GM23338 (cell line): ENCODE data around the gene DIP2C. TPM values are rescaled to one million over a fixed set of nuclear protein-coding genes. Genes with fewer than 3 reads are reported as not detected.

Experiments used
- ATAC-seq: fragments of 200-7000 bp; cut with Tn5 transposase; 3 replicates; pipeline ENCODE4 v1.9.1; 2020
- DNase-seq: peaks from one replicate; pipeline ENCODE4 v3.0.0-alpha.2; 2015; ENCODE audit warnings: low spot score
- H2AFZ ChIP-seq: fragments of 200-600 bp; sonication (generic); 2 replicates; pipeline ENCODE4 v1.8.0; 2016; ENCODE audit warnings: antibody characterized with exemption, mild to moderate bottlenecking, moderate library complexity
- H3F3A ChIP-seq: fragments of 200-600 bp; sonication (generic); replicated peaks from 2 replicates; pipeline ENCODE4 v1.8.0; 2017; ENCODE audit warnings: antibody characterized with exemption, mixed run types, low read depth
- H3K27ac ChIP-seq: fragments of 200-600 bp; sonication (generic); 2 replicates; pipeline ENCODE4 v1.6.1; 2016; ENCODE audit warnings: low read depth
- H3K27me3 ChIP-seq: fragments of 200-600 bp; sonication (generic); 2 replicates; pipeline ENCODE4 v1.8.0; 2016; ENCODE audit warnings: mild to moderate bottlenecking, mixed run types, moderate library complexity; ENCODE audit not compliant: insufficient read depth
- H3K36me3 ChIP-seq: fragments of 200-600 bp; sonication (generic); 2 replicates; pipeline ENCODE4 v1.8.0; 2016; ENCODE audit warnings: mild to moderate bottlenecking; ENCODE audit not compliant: insufficient read depth
- H3K4me1 ChIP-seq: fragments of 200-600 bp; sonication (generic); 2 replicates; pipeline ENCODE4 v1.8.0; 2016; ENCODE audit warnings: mild to moderate bottlenecking, moderate library complexity; ENCODE audit not compliant: insufficient read depth
- H3K4me2 ChIP-seq: fragments of 200-600 bp; sonication (generic); 2 replicates; pipeline ENCODE4 v1.7.1; 2017; ENCODE audit warnings: mixed run types
- H3K4me3 ChIP-seq: fragments of 200-600 bp; sonication (generic); 2 replicates; pipeline ENCODE4 v1.6.1; 2016; ENCODE audit warnings: mixed run types
- H3K79me2 ChIP-seq: fragments of 200-600 bp; sonication (generic); replicated peaks from 2 replicates; pipeline ENCODE4 v1.8.0; 2017; ENCODE audit warnings: mild to moderate bottlenecking; ENCODE audit not compliant: insufficient read depth
- H3K9me2 ChIP-seq: fragments of 200-600 bp; sonication (generic); 2 replicates; pipeline ENCODE4 v1.8.0; 2017; ENCODE audit not compliant: insufficient read depth
- H4K20me1 ChIP-seq: fragments of 200-600 bp; sonication (generic); replicated peaks from 2 replicates; pipeline ENCODE4 v1.8.0; 2017; ENCODE audit warnings: mild to moderate bottlenecking; ENCODE audit not compliant: insufficient read depth
- H3K27ac Mint-ChIP-seq: 2 replicates; pipeline ENCODE4 v1.8.0; 2020; ENCODE audit warnings: inconsistent platforms, mild to moderate bottlenecking, moderate library complexity, mixed read lengths
- H3K27me3 Mint-ChIP-seq: 3 replicates; pipeline ENCODE4 v1.8.0; 2022; ENCODE audit warnings: low read depth, mild to moderate bottlenecking, moderate library complexity, mixed read lengths, inconsistent platforms; ENCODE audit not compliant: insufficient read depth, poor library complexity
- H3K36me3 Mint-ChIP-seq: 3 replicates; pipeline ENCODE4 v1.8.0; 2021; ENCODE audit warnings: low read depth, mild to moderate bottlenecking, inconsistent platforms, moderate library complexity, mixed read lengths
- H3K4me1 Mint-ChIP-seq: 3 replicates; pipeline ENCODE4 v1.8.0; 2020; ENCODE audit warnings: mild to moderate bottlenecking, inconsistent platforms, mixed read lengths
- H3K4me3 Mint-ChIP-seq: 3 replicates; pipeline ENCODE4 v1.8.0; 2021; ENCODE audit warnings: moderate library complexity, mild to moderate bottlenecking, inconsistent platforms, mixed read lengths
- H3K9me3 Mint-ChIP-seq: 3 replicates; pipeline ENCODE4 v1.8.0; 2020; ENCODE audit warnings: moderate library complexity, mild to moderate bottlenecking, inconsistent platforms, mixed read lengths
- CREB1 ChIP-seq: fragments of 250-450 bp; sonication (Bioruptor Pico); IDR thresholded peaks from 2 replicates; pipeline ENCODE4 v1.5.0; 2020; ENCODE audit warnings: low read depth, mild to moderate bottlenecking, moderate library complexity
- EZH2 ChIP-seq: fragments of 200-600 bp; sonication (generic); IDR thresholded peaks from one replicate; pipeline ENCODE4 v1.8.0; 2017; ENCODE audit warnings: antibody characterized with exemption, mild to moderate bottlenecking, low read depth; ENCODE audit not compliant: unreplicated experiment
- EZH2phosphoT487 ChIP-seq: fragments of 200-600 bp; sonication (generic); IDR thresholded peaks from one replicate; pipeline ENCODE4 v1.8.1; 2018; ENCODE audit warnings: antibody characterized with exemption; ENCODE audit not compliant: unreplicated experiment
- JUNB ChIP-seq: IDR thresholded peaks from one replicate; pipeline ENCODE4 v1.6.1; 2016; ENCODE audit warnings: antibody characterized with exemption; ENCODE audit not compliant: unreplicated experiment
- NANOG ChIP-seq: IDR thresholded peaks from 2 replicates; pipeline ENCODE4 v1.6.1; 2016; ENCODE audit warnings: antibody characterized with exemption, borderline replicate concordance
- POLR2AphosphoS5 ChIP-seq: IDR thresholded peaks from 2 replicates; pipeline ENCODE4 v1.6.1; 2016; ENCODE audit warnings: antibody characterized with exemption, low read depth
- STAT1 ChIP-seq: IDR thresholded peaks from one replicate; pipeline ENCODE4 v1.6.1; 2016; ENCODE audit warnings: antibody characterized with exemption; ENCODE audit not compliant: unreplicated experiment
- ZNF114 ChIP-seq: fragments of 250-450 bp; sonication (Bioruptor Pico); IDR thresholded peaks from 2 replicates; pipeline ENCODE4 v1.5.0; 2020; ENCODE audit warnings: mild to moderate bottlenecking, moderate library complexity
- ZNF331 ChIP-seq: fragments of 250-450 bp; sonication (Bioruptor Pico); IDR thresholded peaks from 2 replicates; pipeline ENCODE4 v1.5.0; 2020; ENCODE audit warnings: low read depth, mild to moderate bottlenecking, moderate library complexity
- polyA plus RNA-seq: library from polyadenylated mRNA; unstranded; fragments of >200 nt; fragmentation: Nextera tagmentation; extraction: Ambion mirVana; gene quantifications from 2 replicates; pipeline ENCODE4 v1.2.1, GENCODE V29; 2016
- total RNA-seq: library from RNA; depleted of rRNA; stranded (reverse); fragments of >200 nt; shearing (Covaris generic); gene quantifications from 2 replicates; pipeline ENCODE4 v1.2.3, GENCODE V29; 2014
- TF ChIP-seq, protein P1 (sequence below): IDR thresholded peaks from 2 replicates; pipeline ENCODE4 v1.6.1; 2016; ENCODE audit warnings: antibody characterized with exemption
- TF ChIP-seq, protein P2 (sequence below): IDR thresholded peaks from one replicate; pipeline ENCODE4 v1.6.1; 2018; ENCODE audit warnings: antibody characterized with exemption; ENCODE audit not compliant: unreplicated experiment
- TF ChIP-seq, protein P3 (sequence below): fragments of 250-450 bp; sonication (Bioruptor Pico); IDR thresholded peaks from 2 replicates; pipeline ENCODE4 v1.5.0; 2020; ENCODE audit warnings: mild to moderate bottlenecking, moderate library complexity
- TF ChIP-seq, protein P4 (sequence below), 2 experiments: fragments of 200-600 bp in 1 of 2; sonication (generic) in 1 of 2; conservative IDR thresholded peaks; 2 replicates each; pipeline versions ENCODE4 v1.5.1 to v1.6.1; 2016 to 2017; ENCODE audit warnings: antibody characterized with exemption in 2 of 2, low read depth in 2 of 2, mild to moderate bottlenecking in 2 of 2, moderate library complexity in 1 of 2

The DIP2C gene
- total and polyA plus RNA-seq, 2 experiments from 2014 or later: 5.1 to 7.7 TPM

DNA sequence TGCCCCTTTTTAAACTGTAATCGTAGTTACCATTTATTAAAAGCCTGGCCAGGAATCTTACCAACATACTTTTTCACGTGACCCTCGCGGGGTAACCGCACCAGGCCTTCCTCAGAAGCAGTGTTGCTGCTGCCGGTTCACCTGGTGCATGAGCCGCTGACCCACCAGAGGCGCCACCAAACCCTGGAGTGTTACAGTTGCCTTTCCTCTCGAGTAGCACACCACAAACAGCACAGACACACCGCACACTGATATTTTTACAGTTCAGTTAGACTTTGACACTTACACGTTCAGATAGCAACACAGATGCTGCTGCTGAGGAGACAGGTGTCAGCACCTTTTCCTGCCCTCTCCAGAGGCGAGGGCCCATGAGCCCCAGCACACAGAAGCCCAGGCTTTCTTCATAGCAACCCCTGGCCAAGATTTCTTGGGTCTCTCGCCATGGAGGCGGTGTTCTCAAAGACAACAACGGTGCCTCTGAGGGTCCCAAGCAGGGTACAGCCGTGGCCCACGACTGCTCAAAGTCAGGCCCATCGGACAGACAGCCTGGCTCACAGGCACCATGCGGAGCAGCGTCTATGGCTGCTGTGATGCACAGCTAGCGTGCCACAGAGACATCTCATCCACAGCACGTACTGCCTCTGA, 123.1 kb downstream of the DIP2C start:
- H3K4me3 ChIP-seq: no peak overlapping the region
- H3K9me2 ChIP-seq: no peaks in the 10 kb centered on the region
- Mint-ChIP-seq H3K4me1 (0 out of 3 replicates have a peak, but pooled peaks cover 2% of the 10 kb centered on the region), H3K36me3 (peaks cover 18% of the 10 kb centered on the region), H3K27ac (peak overlapping the region; percentile 14; the same call in 1 of the 2 replicates), H3K4me3 (no peak overlapping the region), H3K9me3 (peaks cover 29% of the 10 kb centered on the region), H3K27me3 (no peaks in the 10 kb centered on the region)
- no peaks in the 10 kb centered on the region for H3K27me3 ChIP-seq
- no peak for DNase-seq
- peak; percentile 56 for ATAC-seq
- H2AFZ ChIP-seq: no peak overlapping the region
- H3K36me3 ChIP-seq: no peaks in the 10 kb centered on the region
- no peak overlapping the region for H3K27ac ChIP-seq
- H3K4me1 ChIP-seq: no peaks in the 10 kb centered on the region
- H4K20me1 ChIP-seq: peaks cover 7% of the 10 kb centered on the region; the same call in 1 of the 2 replicates
- TF ChIP-seq, protein P1, sequence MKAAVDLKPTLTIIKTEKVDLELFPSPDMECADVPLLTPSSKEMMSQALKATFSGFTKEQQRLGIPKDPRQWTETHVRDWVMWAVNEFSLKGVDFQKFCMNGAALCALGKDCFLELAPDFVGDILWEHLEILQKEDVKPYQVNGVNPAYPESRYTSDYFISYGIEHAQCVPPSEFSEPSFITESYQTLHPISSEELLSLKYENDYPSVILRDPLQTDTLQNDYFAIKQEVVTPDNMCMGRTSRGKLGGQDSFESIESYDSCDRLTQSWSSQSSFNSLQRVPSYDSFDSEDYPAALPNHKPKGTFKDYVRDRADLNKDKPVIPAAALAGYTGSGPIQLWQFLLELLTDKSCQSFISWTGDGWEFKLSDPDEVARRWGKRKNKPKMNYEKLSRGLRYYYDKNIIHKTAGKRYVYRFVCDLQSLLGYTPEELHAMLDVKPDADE: no peak
- TF ChIP-seq EZH2phosphoT487 (no peak), ZNF114 (no peak), POLR2AphosphoS5 (no peak), STAT1 (no peak), NANOG (no peak), CREB1 (CRISPR knock-in tag) (no peak), ZNF331 (CRISPR knock-in tag) (no peak), JUNB (no peak), EZH2 (no peak)
- TF ChIP-seq, protein P2, sequence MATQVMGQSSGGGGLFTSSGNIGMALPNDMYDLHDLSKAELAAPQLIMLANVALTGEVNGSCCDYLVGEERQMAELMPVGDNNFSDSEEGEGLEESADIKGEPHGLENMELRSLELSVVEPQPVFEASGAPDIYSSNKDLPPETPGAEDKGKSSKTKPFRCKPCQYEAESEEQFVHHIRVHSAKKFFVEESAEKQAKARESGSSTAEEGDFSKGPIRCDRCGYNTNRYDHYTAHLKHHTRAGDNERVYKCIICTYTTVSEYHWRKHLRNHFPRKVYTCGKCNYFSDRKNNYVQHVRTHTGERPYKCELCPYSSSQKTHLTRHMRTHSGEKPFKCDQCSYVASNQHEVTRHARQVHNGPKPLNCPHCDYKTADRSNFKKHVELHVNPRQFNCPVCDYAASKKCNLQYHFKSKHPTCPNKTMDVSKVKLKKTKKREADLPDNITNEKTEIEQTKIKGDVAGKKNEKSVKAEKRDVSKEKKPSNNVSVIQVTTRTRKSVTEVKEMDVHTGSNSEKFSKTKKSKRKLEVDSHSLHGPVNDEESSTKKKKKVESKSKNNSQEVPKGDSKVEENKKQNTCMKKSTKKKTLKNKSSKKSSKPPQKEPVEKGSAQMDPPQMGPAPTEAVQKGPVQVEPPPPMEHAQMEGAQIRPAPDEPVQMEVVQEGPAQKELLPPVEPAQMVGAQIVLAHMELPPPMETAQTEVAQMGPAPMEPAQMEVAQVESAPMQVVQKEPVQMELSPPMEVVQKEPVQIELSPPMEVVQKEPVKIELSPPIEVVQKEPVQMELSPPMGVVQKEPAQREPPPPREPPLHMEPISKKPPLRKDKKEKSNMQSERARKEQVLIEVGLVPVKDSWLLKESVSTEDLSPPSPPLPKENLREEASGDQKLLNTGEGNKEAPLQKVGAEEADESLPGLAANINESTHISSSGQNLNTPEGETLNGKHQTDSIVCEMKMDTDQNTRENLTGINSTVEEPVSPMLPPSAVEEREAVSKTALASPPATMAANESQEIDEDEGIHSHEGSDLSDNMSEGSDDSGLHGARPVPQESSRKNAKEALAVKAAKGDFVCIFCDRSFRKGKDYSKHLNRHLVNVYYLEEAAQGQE: no peak
- TF ChIP-seq, protein P3, sequence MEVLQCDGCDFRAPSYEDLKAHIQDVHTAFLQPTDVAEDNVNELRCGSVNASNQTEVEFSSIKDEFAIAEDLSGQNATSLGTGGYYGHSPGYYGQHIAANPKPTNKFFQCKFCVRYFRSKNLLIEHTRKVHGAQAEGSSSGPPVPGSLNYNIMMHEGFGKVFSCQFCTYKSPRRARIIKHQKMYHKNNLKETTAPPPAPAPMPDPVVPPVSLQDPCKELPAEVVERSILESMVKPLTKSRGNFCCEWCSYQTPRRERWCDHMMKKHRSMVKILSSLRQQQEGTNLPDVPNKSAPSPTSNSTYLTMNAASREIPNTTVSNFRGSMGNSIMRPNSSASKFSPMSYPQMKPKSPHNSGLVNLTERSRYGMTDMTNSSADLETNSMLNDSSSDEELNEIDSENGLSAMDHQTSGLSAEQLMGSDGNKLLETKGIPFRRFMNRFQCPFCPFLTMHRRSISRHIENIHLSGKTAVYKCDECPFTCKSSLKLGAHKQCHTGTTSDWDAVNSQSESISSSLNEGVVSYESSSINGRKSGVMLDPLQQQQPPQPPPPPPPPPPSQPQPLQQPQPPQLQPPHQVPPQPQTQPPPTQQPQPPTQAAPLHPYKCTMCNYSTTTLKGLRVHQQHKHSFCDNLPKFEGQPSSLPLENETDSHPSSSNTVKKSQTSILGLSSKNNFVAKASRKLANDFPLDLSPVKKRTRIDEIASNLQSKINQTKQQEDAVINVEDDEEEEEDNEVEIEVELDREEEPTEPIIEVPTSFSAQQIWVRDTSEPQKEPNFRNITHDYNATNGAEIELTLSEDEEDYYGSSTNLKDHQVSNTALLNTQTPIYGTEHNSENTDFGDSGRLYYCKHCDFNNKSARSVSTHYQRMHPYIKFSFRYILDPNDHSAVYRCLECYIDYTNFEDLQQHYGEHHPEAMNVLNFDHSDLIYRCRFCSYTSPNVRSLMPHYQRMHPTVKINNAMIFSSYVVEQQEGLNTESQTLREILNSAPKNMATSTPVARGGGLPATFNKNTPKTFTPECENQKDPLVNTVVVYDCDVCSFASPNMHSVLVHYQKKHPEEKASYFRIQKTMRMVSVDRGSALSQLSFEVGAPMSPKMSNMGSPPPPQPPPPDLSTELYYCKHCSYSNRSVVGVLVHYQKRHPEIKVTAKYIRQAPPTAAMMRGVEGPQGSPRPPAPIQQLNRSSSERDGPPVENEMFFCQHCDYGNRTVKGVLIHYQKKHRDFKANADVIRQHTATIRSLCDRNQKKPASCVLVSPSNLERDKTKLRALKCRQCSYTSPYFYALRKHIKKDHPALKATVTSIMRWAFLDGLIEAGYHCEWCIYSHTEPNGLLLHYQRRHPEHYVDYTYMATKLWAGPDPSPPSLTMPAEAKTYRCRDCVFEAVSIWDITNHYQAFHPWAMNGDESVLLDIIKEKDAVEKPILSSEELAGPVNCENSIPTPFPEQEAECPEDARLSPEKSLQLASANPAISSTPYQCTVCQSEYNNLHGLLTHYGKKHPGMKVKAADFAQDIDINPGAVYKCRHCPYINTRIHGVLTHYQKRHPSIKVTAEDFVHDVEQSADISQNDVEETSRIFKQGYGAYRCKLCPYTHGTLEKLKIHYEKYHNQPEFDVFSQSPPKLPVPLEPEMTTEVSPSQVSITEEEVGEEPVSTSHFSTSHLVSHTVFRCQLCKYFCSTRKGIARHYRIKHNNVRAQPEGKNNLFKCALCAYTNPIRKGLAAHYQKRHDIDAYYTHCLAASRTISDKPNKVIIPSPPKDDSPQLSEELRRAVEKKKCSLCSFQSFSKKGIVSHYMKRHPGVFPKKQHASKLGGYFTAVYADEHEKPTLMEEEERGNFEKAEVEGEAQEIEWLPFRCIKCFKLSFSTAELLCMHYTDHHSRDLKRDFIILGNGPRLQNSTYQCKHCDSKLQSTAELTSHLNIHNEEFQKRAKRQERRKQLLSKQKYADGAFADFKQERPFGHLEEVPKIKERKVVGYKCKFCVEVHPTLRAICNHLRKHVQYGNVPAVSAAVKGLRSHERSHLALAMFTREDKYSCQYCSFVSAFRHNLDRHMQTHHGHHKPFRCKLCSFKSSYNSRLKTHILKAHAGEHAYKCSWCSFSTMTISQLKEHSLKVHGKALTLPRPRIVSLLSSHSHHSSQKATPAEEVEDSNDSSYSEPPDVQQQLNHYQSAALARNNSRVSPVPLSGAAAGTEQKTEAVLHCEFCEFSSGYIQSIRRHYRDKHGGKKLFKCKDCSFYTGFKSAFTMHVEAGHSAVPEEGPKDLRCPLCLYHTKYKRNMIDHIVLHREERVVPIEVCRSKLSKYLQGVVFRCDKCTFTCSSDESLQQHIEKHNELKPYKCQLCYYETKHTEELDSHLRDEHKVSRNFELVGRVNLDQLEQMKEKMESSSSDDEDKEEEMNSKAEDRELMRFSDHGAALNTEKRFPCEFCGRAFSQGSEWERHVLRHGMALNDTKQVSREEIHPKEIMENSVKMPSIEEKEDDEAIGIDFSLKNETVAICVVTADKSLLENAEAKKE: no peak
- TF ChIP-seq, protein P4, sequence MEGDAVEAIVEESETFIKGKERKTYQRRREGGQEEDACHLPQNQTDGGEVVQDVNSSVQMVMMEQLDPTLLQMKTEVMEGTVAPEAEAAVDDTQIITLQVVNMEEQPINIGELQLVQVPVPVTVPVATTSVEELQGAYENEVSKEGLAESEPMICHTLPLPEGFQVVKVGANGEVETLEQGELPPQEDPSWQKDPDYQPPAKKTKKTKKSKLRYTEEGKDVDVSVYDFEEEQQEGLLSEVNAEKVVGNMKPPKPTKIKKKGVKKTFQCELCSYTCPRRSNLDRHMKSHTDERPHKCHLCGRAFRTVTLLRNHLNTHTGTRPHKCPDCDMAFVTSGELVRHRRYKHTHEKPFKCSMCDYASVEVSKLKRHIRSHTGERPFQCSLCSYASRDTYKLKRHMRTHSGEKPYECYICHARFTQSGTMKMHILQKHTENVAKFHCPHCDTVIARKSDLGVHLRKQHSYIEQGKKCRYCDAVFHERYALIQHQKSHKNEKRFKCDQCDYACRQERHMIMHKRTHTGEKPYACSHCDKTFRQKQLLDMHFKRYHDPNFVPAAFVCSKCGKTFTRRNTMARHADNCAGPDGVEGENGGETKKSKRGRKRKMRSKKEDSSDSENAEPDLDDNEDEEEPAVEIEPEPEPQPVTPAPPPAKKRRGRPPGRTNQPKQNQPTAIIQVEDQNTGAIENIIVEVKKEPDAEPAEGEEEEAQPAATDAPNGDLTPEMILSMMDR (conservative IDR thresholded peaks at IDR 0.05; ENCODE audit: low read depth in 2 of 2): no peak
- H3F3A ChIP-seq: no peaks in the 10 kb centered on the region
- no peak overlapping the region for H3K4me2 ChIP-seq
- H3K79me2 ChIP-seq: peaks cover 36% of the 10 kb centered on the region
